ENCODE data around the gene ATP5F1A.

Gene ATP5F1A

GRCh38 chr18:46042571-46043123 lies 55.4 kb downstream of the ATP5F1A start:
- DNase-seq: peak; percentile 92

GRCh38 chr18:46040747-46041104 lies 57.4 kb downstream of the ATP5F1A start:
- peak; percentile 70 to 81 for DNase-seq

- peak in 1 of 2 donors; percentile 63 for DNase-seq
Measured at GRCh38 chr18:46040033-46040746, 57.9 kb downstream of the ATP5F1A start.

GRCh38 chr18:46037512-46038305 lies 60.4 kb downstream of the ATP5F1A start:
- DNase-seq: no peak

GRCh38 chr18:46035696-46036680 lies 62.1 kb downstream of the ATP5F1A start:
- DNase-seq: no peak

- DNase-seq: peak; percentile 73 to 84
Measured at GRCh38 chr18:46034230-46034629, 63.9 kb downstream of the ATP5F1A start.

GRCh38 chr18:46031741-46032140 lies 66.4 kb downstream of the ATP5F1A start:
- peak; percentile 59 for DNase-seq
